KMS-11 (cell line): ENCODE results near the gene TMEM158.

Experiments used
- H2AFZ ChIP-seq: fragments of 200-600 bp; sonication (generic); 2 replicates; pipeline ENCODE4 v1.6.1; 2016; ENCODE audit warnings: antibody characterized with exemption, mixed run types, low read depth
- H3K27ac ChIP-seq: fragments of 200-600 bp; sonication (generic); 2 replicates; pipeline ENCODE4 v1.6.1; 2016; ENCODE audit warnings: mild to moderate bottlenecking, mixed run types
- H3K27me3 ChIP-seq: fragments of 200-600 bp; sonication (generic); 2 replicates; pipeline ENCODE4 v1.6.1; 2017; ENCODE audit warnings: mild to moderate bottlenecking, low read depth, mixed run types, moderate library complexity; ENCODE audit not compliant: insufficient read depth
- H3K36me3 ChIP-seq: fragments of 200-600 bp; sonication (generic); 2 replicates; pipeline ENCODE4 v1.6.1; 2017; ENCODE audit warnings: mild to moderate bottlenecking, mixed run types; ENCODE audit not compliant: insufficient read depth
- H3K4me1 ChIP-seq: fragments of 200-600 bp; sonication (generic); 2 replicates; pipeline ENCODE4 v1.6.1; 2016; ENCODE audit warnings: mild to moderate bottlenecking, low read depth, mixed run types; ENCODE audit not compliant: poor library complexity, severe bottlenecking
- H3K4me2 ChIP-seq: fragments of 200-600 bp; sonication (generic); 2 replicates; pipeline ENCODE4 v1.7.0; 2016; ENCODE audit warnings: mild to moderate bottlenecking, mixed run types
- H3K4me3 ChIP-seq: fragments of 200-600 bp; sonication (generic); IDR thresholded peaks from 2 replicates; pipeline ENCODE4 v1.6.1; 2017; ENCODE audit warnings: low read depth, low read length, mixed read lengths; ENCODE audit not compliant: insufficient read depth
- H3K79me2 ChIP-seq: fragments of 200-600 bp; sonication (generic); 2 replicates; pipeline ENCODE4 v1.6.1; 2016; ENCODE audit warnings: low read depth, mixed run types; ENCODE audit not compliant: insufficient read depth
- H3K9ac ChIP-seq: fragments of 200-600 bp; sonication (generic); 2 replicates; pipeline ENCODE4 v1.6.1; 2016; ENCODE audit warnings: mild to moderate bottlenecking, mixed run types
- H4K20me1 ChIP-seq: fragments of 200-600 bp; sonication (generic); 2 replicates; pipeline ENCODE4 v1.6.1; 2016; ENCODE audit warnings: mild to moderate bottlenecking, mixed run types; ENCODE audit not compliant: insufficient read depth
- TF ChIP-seq, protein P1 (sequence below): fragments of 200-600 bp; sonication (generic); conservative IDR thresholded peaks from 2 replicates; pipeline ENCODE4 v1.6.1; 2017; ENCODE audit warnings: low read depth, mild to moderate bottlenecking, antibody characterized with exemption, low read length, moderate library complexity, mixed read lengths

The TMEM158 gene

DNA sequence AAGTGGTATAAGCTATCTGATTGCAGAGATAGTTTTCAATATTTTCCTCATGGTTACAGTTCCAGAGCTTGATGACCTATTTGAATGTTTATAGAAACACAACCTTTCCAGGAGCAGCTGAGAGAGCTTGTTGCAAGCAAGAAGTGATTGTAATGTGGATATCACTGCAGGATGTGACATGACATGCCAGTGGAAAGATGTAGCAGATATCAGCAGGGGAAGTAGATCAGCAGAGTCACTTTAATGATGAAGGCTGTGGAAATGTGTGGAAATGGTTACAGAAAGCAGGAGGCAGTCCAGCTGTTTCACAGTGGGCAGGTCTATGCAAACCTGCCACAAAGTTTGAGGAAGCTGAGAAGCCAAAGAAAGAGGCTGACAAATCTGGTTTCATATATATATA, 21.0 kb downstream of the TMEM158 start:
- Histone ChIP-seq H3K9ac (no peak overlapping the region), H3K4me2 (no peak overlapping the region), H3K27ac (no peak overlapping the region), H2AFZ (no peak overlapping the region), H3K4me1 (no peaks in the 10 kb centered on the region), H3K79me2 (no peaks in the 10 kb centered on the region), H3K4me3 (no peak overlapping the region), H3K27me3 (no peaks in the 10 kb centered on the region), H3K36me3 (no peaks in the 10 kb centered on the region), H4K20me1 (no peaks in the 10 kb centered on the region)
- TF ChIP-seq, protein P1, sequence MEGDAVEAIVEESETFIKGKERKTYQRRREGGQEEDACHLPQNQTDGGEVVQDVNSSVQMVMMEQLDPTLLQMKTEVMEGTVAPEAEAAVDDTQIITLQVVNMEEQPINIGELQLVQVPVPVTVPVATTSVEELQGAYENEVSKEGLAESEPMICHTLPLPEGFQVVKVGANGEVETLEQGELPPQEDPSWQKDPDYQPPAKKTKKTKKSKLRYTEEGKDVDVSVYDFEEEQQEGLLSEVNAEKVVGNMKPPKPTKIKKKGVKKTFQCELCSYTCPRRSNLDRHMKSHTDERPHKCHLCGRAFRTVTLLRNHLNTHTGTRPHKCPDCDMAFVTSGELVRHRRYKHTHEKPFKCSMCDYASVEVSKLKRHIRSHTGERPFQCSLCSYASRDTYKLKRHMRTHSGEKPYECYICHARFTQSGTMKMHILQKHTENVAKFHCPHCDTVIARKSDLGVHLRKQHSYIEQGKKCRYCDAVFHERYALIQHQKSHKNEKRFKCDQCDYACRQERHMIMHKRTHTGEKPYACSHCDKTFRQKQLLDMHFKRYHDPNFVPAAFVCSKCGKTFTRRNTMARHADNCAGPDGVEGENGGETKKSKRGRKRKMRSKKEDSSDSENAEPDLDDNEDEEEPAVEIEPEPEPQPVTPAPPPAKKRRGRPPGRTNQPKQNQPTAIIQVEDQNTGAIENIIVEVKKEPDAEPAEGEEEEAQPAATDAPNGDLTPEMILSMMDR, result no peak

DNA sequence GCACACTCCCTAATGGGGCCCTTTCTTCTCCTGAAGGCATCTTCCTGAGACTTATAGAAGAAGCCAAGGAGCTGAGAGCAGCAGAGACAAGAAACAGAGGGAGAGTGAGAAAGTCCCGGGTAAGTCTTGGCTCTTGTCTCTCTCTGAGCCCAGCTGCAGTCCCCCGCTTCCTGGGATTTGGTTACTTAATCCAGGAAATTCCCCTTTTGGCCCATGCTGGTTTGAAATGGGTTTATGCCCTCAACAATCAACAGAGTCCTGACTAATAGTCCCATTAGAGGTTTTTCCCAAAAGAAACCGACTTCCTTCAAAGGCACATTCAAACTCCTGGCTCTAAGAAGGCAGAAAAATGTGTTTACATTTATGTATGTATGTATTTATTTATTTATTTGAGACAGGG, 22.0 kb downstream of the TMEM158 start:
- H3K9ac ChIP-seq, result no peak overlapping the region
- no peak overlapping the region for H3K4me2 ChIP-seq
- H3K27ac ChIP-seq, result no peak overlapping the region
- no peaks in the 10 kb centered on the region for H3K36me3 ChIP-seq
- no peak overlapping the region for H3K4me3 ChIP-seq
- H3K79me2 ChIP-seq, result no peaks in the 10 kb centered on the region
- H3K4me1 ChIP-seq, result no peaks in the 10 kb centered on the region
- H4K20me1 ChIP-seq, result no peaks in the 10 kb centered on the region
- TF ChIP-seq, protein P1, result no peak
- H3K27me3 ChIP-seq, result no peaks in the 10 kb centered on the region
- no peak overlapping the region for H2AFZ ChIP-seq

DNA sequence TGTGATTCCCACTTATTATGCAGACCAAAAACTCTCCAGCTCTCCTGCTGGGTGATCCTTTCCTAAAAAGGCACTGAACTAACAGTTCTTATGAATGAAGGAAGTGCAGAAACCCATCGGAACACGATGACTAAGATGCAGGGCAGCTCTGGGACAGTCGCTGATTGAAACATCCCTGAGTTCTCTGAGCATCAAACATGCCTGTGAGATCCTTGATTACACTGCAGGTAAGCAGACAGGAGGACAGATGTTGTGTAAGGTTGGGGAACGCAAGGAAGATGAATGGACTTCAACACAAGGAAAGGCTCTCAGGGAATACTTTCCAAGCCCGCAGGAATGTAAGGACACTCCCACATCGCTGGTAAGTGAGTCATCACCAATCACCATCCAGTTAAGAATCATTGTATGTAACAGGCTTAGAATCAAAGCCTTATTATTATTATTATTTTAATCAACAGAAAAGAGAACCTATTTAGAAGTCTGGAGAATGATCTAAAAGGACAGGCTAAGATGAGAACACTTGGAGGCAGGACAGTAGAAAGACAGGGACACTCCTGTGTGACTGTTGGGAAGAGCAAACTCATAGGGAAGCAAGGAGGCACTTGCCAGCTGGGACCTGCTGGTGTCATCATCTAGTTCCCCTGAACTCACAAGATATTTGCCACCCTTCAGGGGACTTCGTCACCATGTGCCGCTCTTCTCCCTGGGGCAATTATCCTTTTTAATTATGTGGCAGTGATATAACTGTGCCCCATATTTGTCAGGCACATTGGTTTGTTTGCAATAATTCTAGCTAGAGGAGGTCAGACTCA, 26.0 kb downstream of the TMEM158 start:
- no peak overlapping the region for H3K4me2 ChIP-seq
- no peaks in the 10 kb centered on the region for H3K79me2 ChIP-seq
- no peak overlapping the region for H3K9ac ChIP-seq
- H4K20me1 ChIP-seq, result no peaks in the 10 kb centered on the region
- H2AFZ ChIP-seq, result no peak overlapping the region
- TF ChIP-seq, protein P1, result no peak
- H3K27ac ChIP-seq, result no peak overlapping the region
- H3K36me3 ChIP-seq, result no peaks in the 10 kb centered on the region
- no peaks in the 10 kb centered on the region for H3K4me1 ChIP-seq
- H3K27me3 ChIP-seq, result no peaks in the 10 kb centered on the region
- no peak overlapping the region for H3K4me3 ChIP-seq

DNA sequence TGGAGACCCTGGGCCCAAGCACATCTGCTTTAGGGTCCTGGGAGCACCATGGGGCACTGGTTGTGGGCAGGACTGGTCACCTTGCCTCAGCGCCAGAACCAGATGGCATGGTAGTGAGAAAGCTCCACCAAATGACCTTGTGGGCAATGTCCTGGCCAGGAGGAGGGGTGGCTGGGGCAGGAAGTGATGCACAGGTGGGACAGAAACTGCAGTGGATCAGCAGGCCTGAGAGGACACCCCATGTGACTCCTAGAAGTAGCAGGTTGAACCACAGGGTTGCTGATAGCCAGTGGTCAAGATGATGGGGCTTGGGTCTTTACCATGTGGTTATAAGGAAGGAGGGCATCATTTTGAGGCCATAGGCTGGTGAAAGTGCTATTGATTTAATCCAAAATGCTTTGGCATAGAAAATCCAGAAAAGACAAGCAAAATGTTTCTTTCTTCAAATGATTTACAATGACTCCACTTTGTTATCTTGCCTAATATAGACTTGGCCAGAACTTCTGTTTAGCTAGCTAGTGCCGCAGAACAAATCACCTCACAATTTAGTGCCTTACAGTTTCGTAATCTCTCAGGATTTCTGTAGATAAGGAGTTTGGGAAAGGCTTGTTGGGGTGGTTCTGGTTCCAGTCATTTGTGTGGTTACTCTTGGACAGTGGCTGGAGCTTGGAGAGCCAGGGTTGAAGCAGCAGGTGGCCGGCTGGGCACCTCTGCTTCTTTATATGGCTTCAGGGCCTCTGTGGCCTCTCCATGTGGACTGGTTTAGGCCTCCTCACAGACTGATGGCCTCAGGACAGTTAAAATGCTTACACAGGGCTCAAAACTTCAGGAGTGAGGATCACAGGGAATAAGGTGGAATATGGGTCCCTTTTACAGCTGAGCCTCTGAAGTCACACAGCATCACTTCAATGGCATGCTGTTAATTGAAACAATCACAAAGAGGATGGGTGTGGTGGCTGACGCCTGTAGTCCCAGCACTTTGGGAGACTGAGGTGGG, 27.5 kb downstream of the TMEM158 start:
- no peaks in the 10 kb centered on the region for H3K27me3 ChIP-seq
- H3K79me2 ChIP-seq, result no peaks in the 10 kb centered on the region
- H3K36me3 ChIP-seq, result no peaks in the 10 kb centered on the region
- H4K20me1 ChIP-seq, result no peaks in the 10 kb centered on the region
- H3K4me3 ChIP-seq, result no peak overlapping the region
- no peaks in the 10 kb centered on the region for H3K4me1 ChIP-seq
- no peak overlapping the region for H3K4me2 ChIP-seq
- H3K27ac ChIP-seq, result no peak overlapping the region
- no peak overlapping the region for H3K9ac ChIP-seq
- TF ChIP-seq, protein P1, result no peak
- H2AFZ ChIP-seq, result no peak overlapping the region
